ENCODE results near the gene HIP1. TPM values are rescaled to one million over a fixed set of nuclear protein-coding genes. Genes with fewer than 3 reads are reported as not detected.

HIP1 gene
- total RNA-seq, 1 donor from 2014 or later: 14.0 TPM

DNA sequence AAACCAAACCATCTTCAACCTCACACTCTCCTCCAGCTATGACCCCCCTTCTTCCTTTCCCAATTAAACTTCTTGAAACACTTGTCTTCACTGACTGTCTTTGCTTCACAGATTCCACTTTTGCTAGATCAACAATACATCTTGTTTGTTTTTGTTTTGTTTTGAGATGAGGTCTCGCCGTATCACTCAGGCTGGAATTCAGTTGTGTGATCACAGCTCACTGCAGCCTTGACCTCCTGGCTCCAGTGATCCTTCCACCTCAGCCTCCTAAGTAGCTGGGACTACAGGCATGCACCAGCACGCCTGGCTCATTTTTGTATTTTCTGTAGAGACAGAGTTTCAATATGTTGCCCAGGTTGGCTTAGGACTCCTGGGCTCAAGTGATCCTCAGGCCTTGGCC, 59.7 kb downstream of the HIP1 start:
- H2AFZ ChIP-seq (ENCODE audit: low read depth, low read length): no peak overlapping the region
- H3K4me1 ChIP-seq (ENCODE audit: insufficient read depth, low read length): no peaks in the 10 kb centered on the region
- no peak overlapping the region for H3K9ac ChIP-seq (ENCODE audit: low read length)
- Mint-ChIP-seq H3K27me3 (ENCODE audit: low read depth, unreplicated experiment) (peaks cover 3% of the 10 kb centered on the region), H3K4me3 (ENCODE audit: unreplicated experiment) (no peak overlapping the region), H3K36me3 (ENCODE audit: low read depth, unreplicated experiment) (peaks cover 2% of the 10 kb centered on the region), H3K27ac (ENCODE audit: unreplicated experiment) (no peak overlapping the region), H3K4me1 (ENCODE audit: low read depth, unreplicated experiment) (peaks cover 3% of the 10 kb centered on the region), H3K9me3 (ENCODE audit: unreplicated experiment) (peaks cover 10% of the 10 kb centered on the region)
- TF ChIP-seq CTCF (IDR thresholded peaks at IDR 0.05; ENCODE audit: insufficient read depth, low read depth, low read length) (no peak), EZH2 (IDR thresholded peaks at IDR 0.05; ENCODE audit: insufficient read depth, low read length) (no peak)
- no peak overlapping the region for H3K4me2 ChIP-seq (ENCODE audit: low read length)
- H3K27ac ChIP-seq (ENCODE audit: low read depth, low read length): no peak overlapping the region
- no peaks in the 10 kb centered on the region for H3K79me2 ChIP-seq (ENCODE audit: insufficient read depth, low read length)
- no peaks in the 10 kb centered on the region for H3K9me3 ChIP-seq (ENCODE audit: insufficient read depth, low read depth, low read length)
- no peaks in the 10 kb centered on the region for H3K27me3 ChIP-seq (ENCODE audit: insufficient read depth, low read length)
- H3K4me3 ChIP-seq (ENCODE audit: insufficient read depth, low read depth, low read length): no peak overlapping the region
- DNase-seq (ENCODE audit: low read depth): no peak
- FAIRE-seq: no peak
- H3K36me3 ChIP-seq (ENCODE audit: insufficient read depth, low read length): no peaks in the 10 kb centered on the region
- no peaks in the 10 kb centered on the region for H4K20me1 ChIP-seq (ENCODE audit: insufficient read depth, low read length)

DNA sequence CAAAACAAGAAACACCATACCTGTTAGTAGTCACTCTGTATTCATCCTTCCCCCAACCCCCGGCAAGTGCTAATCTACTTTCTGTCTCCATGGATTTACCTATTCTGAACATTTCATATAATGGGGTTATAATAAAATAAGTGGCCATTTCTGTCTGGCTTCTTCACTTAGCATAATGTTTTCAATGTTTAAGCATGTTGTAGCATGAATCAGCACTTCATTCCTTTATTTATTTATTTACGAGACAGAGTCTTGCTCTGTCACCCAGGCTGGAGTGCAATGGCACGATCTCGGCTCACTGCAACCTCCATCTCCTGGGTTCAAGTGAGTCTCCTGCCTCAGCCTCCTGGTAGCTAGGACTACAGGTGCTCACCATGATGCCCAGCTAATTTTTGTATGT, 69.2 kb downstream of the HIP1 start:
- H3K9me3 ChIP-seq (ENCODE audit: insufficient read depth, low read depth, low read length): no peaks in the 10 kb centered on the region
- H3K79me2 ChIP-seq (ENCODE audit: insufficient read depth, low read length): no peaks in the 10 kb centered on the region
- TF ChIP-seq EZH2 (IDR thresholded peaks at IDR 0.05; ENCODE audit: insufficient read depth, low read length): no peak
- TF ChIP-seq CTCF (IDR thresholded peaks at IDR 0.05; ENCODE audit: insufficient read depth, low read depth, low read length): no peak
- no peaks in the 10 kb centered on the region for H3K27me3 Mint-ChIP-seq (ENCODE audit: low read depth, unreplicated experiment)
- no peaks in the 10 kb centered on the region for H4K20me1 ChIP-seq (ENCODE audit: insufficient read depth, low read length)
- H3K4me1 Mint-ChIP-seq (ENCODE audit: low read depth, unreplicated experiment): no peaks in the 10 kb centered on the region
- no peak overlapping the region for H3K27ac Mint-ChIP-seq (ENCODE audit: unreplicated experiment)
- H3K36me3 ChIP-seq (ENCODE audit: insufficient read depth, low read length): no peaks in the 10 kb centered on the region
- H3K27ac ChIP-seq (ENCODE audit: low read depth, low read length): no peak overlapping the region
- H3K4me3 Mint-ChIP-seq (ENCODE audit: unreplicated experiment): no peak overlapping the region
- FAIRE-seq: no peak
- H3K4me1 ChIP-seq (ENCODE audit: insufficient read depth, low read length): no peaks in the 10 kb centered on the region
- H3K27me3 ChIP-seq (ENCODE audit: insufficient read depth, low read length): no peaks in the 10 kb centered on the region
- no peaks in the 10 kb centered on the region for H3K9me3 Mint-ChIP-seq (ENCODE audit: unreplicated experiment)
- no peak overlapping the region for H3K4me3 ChIP-seq (ENCODE audit: insufficient read depth, low read depth, low read length)
- H2AFZ ChIP-seq (ENCODE audit: low read depth, low read length): no peak overlapping the region
- H3K36me3 Mint-ChIP-seq (ENCODE audit: low read depth, unreplicated experiment): no peaks in the 10 kb centered on the region
- H3K4me2 ChIP-seq (ENCODE audit: low read length): no peak overlapping the region
- H3K9ac ChIP-seq (ENCODE audit: low read length): no peak overlapping the region
- no peak for DNase-seq (ENCODE audit: low read depth)

DNA sequence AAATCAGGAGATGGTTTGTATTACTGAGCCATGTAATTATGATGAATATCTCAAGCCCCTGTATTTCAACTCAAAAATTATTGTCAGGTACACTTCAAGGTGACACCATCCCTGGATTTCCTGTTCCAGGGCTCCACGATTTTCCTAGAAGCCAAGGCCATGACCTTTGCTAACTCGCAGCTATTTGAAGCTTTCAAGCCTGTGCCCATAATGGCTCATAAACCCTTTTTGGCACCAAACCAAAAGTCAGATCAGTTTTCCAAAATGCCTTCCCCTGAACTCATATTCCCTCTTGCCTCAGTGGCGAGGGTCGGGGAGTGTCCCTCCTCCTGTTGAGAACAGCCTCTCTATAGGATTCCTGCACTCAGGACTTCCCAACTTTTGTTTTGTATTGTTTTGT, 70.8 kb downstream of the HIP1 start:
- Histone ChIP-seq H2AFZ (ENCODE audit: low read depth, low read length) (no peak overlapping the region), H3K4me1 (ENCODE audit: insufficient read depth, low read length) (no peaks in the 10 kb centered on the region), H3K27me3 (ENCODE audit: insufficient read depth, low read length) (no peaks in the 10 kb centered on the region), H3K9me3 (ENCODE audit: insufficient read depth, low read depth, low read length) (no peaks in the 10 kb centered on the region), H3K27ac (ENCODE audit: low read depth, low read length) (no peak overlapping the region), H3K4me3 (ENCODE audit: insufficient read depth, low read depth, low read length) (no peak overlapping the region), H3K9ac (ENCODE audit: low read length) (no peak overlapping the region), H4K20me1 (ENCODE audit: insufficient read depth, low read length) (no peaks in the 10 kb centered on the region), H3K4me2 (ENCODE audit: low read length) (no peak overlapping the region), H3K79me2 (ENCODE audit: insufficient read depth, low read length) (no peaks in the 10 kb centered on the region), H3K36me3 (ENCODE audit: insufficient read depth, low read length) (no peaks in the 10 kb centered on the region)
- H3K4me1 Mint-ChIP-seq (ENCODE audit: low read depth, unreplicated experiment): no peaks in the 10 kb centered on the region
- H3K36me3 Mint-ChIP-seq (ENCODE audit: low read depth, unreplicated experiment): no peaks in the 10 kb centered on the region
- H3K4me3 Mint-ChIP-seq (ENCODE audit: unreplicated experiment): no peak overlapping the region
- DNase-seq (ENCODE audit: low read depth) (no peak), FAIRE-seq (no peak)
- no peak overlapping the region for H3K27ac Mint-ChIP-seq (ENCODE audit: unreplicated experiment)
- TF ChIP-seq CTCF (IDR thresholded peaks at IDR 0.05; ENCODE audit: insufficient read depth, low read depth, low read length) (no peak), EZH2 (IDR thresholded peaks at IDR 0.05; ENCODE audit: insufficient read depth, low read length) (no peak)
- peaks cover 1% of the 10 kb centered on the region for H3K27me3 Mint-ChIP-seq (ENCODE audit: low read depth, unreplicated experiment)
- H3K9me3 Mint-ChIP-seq (ENCODE audit: unreplicated experiment): no peaks in the 10 kb centered on the region

Measured in astrocyte (in vitro differentiated cells and primary cell).